Hematopoietic multipotent progenitor cell treated with erythropoietin and hydrocortisone succinate and interleukin-3 and kit ligand, for 4 days (in vitro differentiated cells): Measurements from ENCODE around the gene KCNK5.

ENCODE experiments used
- DNase-seq: peaks from one replicate; pipeline ENCODE4 v3.0.0-alpha.2; 2015

The KCNK5 gene

GRCh38 chr6:39240155-39240757, 11.0 kb upstream of the KCNK5 start:
- DNase-seq = no peak

DNA sequence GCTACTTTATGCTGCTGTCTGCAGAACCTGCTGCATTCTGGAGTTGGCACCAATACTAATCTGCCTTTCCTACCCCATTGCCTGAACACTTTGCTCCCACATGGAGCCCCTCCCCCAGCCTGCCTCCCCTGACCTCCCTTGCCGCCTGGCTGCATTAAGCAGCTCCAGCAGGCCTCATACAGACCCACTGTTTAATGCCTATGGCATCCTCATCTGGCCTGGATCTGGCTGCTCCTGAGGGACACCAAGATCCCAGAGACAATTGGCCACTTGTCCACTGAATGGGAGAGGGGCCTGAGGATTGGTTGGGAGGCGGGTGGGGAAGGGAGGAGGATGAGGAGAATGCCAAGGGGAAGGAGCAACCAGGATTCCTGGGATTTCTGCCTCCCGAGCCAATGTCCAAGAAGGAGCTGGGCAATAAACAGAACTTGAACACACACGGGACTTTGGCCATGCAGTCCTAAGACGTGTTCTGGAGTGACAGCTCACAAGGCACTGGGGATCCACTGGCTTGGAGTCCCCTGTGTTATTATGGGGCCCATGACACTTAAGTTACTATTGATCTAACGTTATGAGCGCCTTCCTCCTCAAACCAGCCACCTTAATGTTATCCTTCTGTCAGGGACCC, 10.4 kb upstream of the KCNK5 start:
- DNase-seq = no peak

DNA sequence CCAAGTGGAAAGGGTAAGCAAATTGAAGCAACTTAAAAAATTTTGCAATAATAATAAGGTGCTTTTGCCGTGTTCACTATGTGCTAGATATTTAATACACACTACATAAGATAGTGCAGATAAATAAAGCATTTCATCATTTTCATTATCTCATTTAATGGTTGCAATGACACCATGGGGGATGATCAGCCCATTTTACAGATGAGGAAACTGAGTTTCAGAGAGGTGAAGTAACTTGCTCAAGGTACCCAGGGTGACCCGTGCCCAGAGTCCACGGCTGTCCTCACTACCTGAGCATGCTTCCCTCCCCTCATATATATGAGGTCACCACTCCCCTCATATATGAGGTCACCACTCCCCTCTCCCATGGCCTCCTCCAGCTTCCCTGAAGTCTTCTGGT, 7.5 kb upstream of the KCNK5 start:
- DNase-seq = no peak

DNA sequence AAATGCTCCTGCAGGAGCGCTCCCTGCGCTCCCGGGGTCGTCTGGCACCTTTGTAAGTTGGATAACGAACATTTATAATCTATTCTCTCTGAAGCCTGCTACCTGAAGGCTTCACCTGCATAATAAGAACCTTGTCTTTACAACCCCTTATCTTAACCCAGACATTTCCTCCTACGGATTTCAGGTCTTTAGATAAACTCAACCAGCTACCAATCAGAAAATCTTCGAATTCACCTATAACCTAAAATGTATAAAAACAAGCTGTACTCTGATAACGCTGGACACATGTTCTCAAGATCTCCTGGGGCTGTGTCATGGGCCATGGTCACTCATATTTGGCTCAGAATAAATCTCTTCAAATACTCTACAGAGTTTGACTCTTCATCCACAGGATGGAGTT, 4.1 kb upstream of the KCNK5 start:
- DNase-seq = no peak

DNA sequence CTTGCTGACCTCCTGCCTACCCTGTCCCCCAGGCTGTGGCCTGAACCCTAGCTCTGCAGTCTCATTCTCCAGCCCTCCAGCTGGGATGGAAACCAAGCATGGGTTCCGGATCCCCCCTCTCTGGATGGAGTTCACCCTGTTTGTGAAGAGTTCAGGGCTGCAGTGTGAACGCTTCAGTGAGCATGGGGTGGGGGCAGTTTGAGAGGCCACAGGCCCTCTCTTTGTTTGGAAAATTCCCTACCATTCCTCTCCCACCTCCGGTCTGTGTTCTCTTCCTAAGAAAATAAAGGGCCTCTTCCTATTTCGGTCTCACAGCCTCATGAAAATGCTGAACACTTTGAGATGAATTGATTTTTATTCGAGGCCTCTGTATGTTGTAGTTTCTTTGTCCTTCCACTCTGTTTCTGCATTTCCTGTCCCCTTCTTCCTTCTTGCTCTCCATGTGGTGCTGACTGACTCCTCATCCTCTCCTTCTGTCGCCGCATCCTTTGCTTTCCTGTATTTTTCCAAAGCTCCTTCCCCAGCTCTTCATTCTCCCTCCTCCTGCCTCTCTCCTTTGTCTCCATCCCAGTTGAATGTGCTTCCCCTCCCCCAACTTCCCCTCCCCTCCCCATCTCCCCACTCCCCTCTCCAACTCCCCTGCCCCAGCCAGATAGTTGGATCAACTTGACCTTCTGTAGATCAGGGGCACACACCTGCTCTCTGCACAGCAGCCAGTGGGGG, 2.4 kb upstream of the KCNK5 start:
- DNase-seq = no peak

- DNase-seq = no peak
These were observed 1.4 kb upstream of the KCNK5 start for GRCh38 chr6:39230654-39231035.

- DNase-seq = no peak
These were observed 934 bp downstream of the KCNK5 start for GRCh38 chr6:39228111-39228971.

- DNase-seq = no peak
These were observed 1.8 kb downstream of the KCNK5 start for GRCh38 chr6:39227476-39227875.

GRCh38 chr6:39226639-39227329, 2.5 kb downstream of the KCNK5 start:
- no peak for DNase-seq

DNA sequence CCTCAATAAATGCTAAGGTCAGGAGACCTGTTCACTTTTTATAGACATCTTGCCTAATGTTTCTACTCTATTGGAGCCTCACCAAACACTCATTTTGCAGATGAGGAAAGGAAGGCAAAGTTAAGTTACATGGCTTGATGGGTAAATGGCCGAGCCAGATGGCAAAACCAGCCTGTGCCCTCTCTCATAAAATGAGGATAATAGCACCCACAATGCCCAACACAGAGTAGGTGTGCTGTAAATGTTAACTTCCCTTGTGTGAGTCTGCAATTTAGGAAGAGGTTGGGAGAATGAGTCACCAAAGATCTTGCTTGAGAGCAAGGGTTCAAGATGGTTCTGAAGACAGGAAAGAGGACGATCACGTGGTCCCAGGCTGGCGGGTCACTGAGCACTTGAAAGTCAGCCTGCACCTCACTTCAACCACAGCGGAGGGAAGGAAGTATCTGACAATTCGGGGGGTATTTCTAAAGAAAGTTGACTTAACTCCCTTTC, 3.3 kb downstream of the KCNK5 start:
- peak; percentile 88 for DNase-seq

DNA sequence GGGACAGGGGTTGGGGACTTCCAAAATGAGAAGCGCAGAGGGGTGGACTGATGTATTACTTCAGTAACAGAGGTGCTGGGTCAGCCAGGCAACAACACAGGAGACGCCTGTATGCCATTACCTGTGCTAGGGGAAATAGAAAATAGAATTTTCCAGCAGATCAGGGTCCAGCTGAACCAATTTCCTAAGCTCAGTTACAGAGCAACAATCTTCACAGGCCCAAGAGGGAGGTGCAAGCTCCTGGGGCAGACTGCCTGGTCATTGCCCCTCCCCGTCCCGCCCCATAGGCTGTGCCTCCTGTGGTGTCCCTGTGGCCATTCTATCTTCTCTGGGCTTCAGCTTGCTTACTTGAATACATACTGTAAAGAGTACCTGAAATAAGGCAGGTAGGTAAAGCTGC, 3.7 kb downstream of the KCNK5 start:
- DNase-seq = peak; percentile 82

DNA sequence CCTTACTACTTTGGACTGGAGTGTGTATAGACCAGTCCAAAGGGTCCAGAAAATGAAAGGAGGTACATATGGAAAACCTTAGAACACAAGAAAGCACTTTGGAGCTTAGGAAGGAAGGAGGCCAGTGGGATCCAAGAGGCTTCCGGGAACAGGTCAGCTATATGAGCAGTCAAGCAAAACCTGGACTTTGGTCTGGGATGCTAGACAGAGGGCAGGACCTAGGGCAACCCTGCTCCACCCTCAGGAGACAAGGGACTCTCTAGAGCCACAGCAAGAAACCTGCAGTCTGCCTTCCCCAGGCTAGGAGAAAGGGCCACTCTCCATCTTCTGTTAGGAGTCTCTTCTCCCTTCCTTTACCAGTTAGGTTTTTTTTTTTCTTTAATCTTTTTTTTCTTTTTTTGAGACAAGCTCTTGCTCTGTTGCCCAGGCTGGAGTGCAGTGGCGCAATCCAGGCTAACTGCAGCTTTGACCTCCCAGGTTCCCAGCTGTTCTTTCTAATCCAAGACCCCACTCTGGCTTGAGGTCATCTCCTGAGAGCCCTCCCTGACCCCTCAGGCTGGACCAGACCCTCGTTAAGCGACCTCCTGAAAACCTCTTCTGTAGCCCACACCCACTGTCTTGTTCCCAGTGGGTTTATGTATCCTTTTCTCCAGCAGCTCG, 4.6 kb downstream of the KCNK5 start:
- DNase-seq = no peak

- no peak for DNase-seq
These were observed 5.3 kb downstream of the KCNK5 start for GRCh38 chr6:39224011-39224410.

- DNase-seq = no peak
These were observed 5.7 kb downstream of the KCNK5 start for GRCh38 chr6:39223555-39223954.

DNA sequence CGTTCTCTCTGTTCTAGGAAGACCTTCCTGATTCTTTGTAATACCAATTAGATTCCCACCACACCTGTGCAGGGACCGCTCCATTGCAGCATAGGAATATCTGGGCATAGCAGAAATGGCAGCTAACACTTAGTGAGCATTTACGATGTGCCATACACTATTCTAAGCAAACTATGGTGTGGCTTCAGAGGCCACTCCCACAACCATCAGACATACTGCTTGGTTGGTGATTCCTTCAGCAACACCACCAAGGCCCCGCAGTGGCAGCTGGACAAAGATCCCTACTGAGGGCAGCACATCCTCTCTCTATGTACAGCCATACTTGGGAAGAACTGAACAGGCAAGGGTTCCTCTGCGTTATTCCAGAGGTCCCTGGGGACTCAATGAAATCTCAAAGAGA, 6.2 kb downstream of the KCNK5 start:
- DNase-seq = no peak

- DNase-seq = peak; percentile 94
These were observed 7.3 kb downstream of the KCNK5 start for GRCh38 chr6:39221779-39222641.

DNA sequence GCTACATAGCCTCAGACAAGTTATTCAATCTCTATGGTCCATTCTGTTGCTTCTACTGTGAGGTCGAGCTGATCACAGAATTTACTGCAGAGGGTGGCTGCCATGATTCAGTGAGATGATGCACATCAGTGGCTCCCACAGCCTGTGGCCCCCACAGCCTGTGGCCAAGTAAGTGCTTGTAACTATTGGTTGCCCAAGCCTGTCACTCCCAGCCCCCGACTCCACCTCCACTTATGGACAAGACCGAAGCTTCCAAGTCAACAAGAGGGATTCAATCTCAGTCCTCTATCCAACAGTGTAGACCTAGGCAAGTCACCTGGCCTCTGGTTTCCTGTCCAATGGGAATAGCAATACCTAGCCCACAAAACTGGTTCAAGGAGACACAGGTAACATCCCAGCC, 8.2 kb downstream of the KCNK5 start:
- no peak for DNase-seq

GRCh38 chr6:39218868-39219567, 10.3 kb downstream of the KCNK5 start:
- peak; percentile 70 for DNase-seq

DNA sequence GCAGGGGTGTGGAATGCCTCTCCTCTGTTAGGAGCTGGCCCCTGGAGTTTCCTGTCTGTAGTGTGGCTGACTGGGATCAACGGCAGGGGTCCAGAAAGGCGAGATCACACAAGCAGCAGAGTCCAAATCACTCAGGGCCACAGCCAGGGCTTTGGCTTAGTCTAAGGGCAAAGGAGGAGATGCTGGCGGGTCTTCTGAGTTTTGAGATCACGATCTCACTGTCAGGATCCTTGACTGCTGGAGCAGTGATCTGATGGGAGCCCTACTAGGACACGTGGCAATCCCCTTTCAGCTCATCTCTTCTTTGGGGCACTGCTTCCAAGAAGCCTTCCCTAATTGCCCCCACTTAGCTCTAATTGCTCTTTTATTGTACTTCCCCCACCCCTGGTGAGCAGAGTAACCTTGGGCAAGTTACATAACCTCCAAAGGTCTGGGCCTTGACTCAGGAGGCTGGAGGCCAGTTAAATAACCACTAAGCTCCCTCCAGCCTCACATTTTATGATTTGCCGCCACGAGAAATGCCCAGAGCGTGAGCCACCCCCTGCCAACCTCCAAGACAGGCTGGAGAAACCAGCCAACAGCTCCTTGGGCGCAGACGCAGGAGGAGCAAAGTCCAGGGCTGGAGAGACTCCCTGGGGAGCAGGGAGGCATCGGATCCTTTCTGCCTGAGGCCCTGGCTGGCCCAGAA, 12.0 kb downstream of the KCNK5 start:
- DNase-seq = no peak

DNA sequence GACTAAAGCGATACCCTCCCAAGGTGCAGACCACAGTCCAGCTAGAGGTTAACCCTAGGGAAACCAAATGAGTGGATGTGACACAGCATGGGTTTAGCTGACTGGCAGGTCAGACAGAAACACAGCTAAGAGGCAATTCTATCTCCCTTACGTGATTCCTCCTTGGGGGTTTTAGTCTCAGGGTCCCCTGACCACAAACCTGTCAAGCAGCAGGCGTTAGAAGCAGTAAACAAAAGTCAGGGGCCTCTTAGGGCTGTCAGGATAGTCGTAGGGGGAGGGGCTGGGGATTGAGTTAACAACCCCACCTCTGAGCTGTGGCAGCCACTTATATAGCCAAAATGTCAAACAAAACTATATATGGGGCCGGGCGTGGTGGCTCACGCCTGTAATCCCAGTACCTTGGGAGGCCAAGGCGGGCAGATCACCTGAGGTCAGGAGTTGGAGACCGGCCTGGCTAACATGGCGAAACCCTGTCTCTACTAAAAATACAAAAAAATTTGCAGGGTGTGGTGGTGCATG, 13.6 kb downstream of the KCNK5 start:
- DNase-seq = no peak
